Endodermal cell (in vitro differentiated cells): ENCODE results near the gene ZAR1L. TPM values are rescaled to one million over a fixed set of nuclear protein-coding genes. Genes with fewer than 3 reads are reported as not detected.
A peak's percentile ranks its signal among the peaks of the same experiment; 100 is the strongest.
"Not testable (repeated sequence)": the region's sequence is repeated elsewhere in the genome, so short reads cannot be mapped to it uniquely, and the experiment has no call there.

Source experiments
- DNase-seq: peaks from one replicate; pipeline ENCODE4 v3.0.0-alpha.2; 2017
- H3K27ac ChIP-seq: 2 replicates; pipeline ENCODE4 v1.5.1; 2013; ENCODE audit warnings: mild to moderate bottlenecking, low read depth, low read length, moderate library complexity
- H3K27me3 ChIP-seq: 2 replicates; pipeline ENCODE4 v1.6.1; 2013; ENCODE audit warnings: mild to moderate bottlenecking, low read length, moderate library complexity; ENCODE audit not compliant: insufficient read depth, control insufficient read depth, poor library complexity, severe bottlenecking
- H3K36me3 ChIP-seq: 2 replicates; pipeline ENCODE4 v1.7.0; 2013; ENCODE audit warnings: mild to moderate bottlenecking, low read length, moderate library complexity; ENCODE audit not compliant: control insufficient read depth, insufficient read depth
- H3K4me1 ChIP-seq: one replicate; pipeline ENCODE4 v1.7.0; 2013; ENCODE audit warnings: low read length; ENCODE audit not compliant: control insufficient read depth, insufficient read depth
- H3K4me3 ChIP-seq: 2 replicates; pipeline ENCODE4 v1.5.1; 2013; ENCODE audit warnings: mild to moderate bottlenecking, low read length, moderate library complexity
- H3K9ac ChIP-seq: 2 replicates; pipeline ENCODE4 v1.6.1; 2013; ENCODE audit warnings: mild to moderate bottlenecking, low read length, moderate library complexity; ENCODE audit not compliant: poor library complexity, severe bottlenecking; ENCODE audit errors: extremely low read depth
- H3K9me3 ChIP-seq: 2 replicates; pipeline ENCODE4 v1.6.1; 2013; ENCODE audit warnings: mild to moderate bottlenecking, low read length, moderate library complexity; ENCODE audit not compliant: control insufficient read depth
- H3K27ac Mint-ChIP-seq: 2 replicates; pipeline ENCODE4 v1.8.0; 2020; ENCODE audit warnings: mixed read lengths
- H3K27me3 Mint-ChIP-seq: 2 replicates; pipeline ENCODE4 v1.8.0; 2021; ENCODE audit warnings: mild to moderate bottlenecking, mixed read lengths; ENCODE audit not compliant: insufficient read depth
- H3K36me3 Mint-ChIP-seq: 2 replicates; pipeline ENCODE4 v1.8.0; 2020; ENCODE audit warnings: low read depth, mixed read lengths
- H3K4me1 Mint-ChIP-seq: 2 replicates; pipeline ENCODE4 v1.8.0; 2020; ENCODE audit warnings: mixed read lengths
- H3K4me3 Mint-ChIP-seq: 2 replicates; pipeline ENCODE4 v1.8.0; 2020; ENCODE audit warnings: mild to moderate bottlenecking, moderate library complexity, mixed read lengths
- H3K9me3 Mint-ChIP-seq: 2 replicates; pipeline ENCODE4 v1.8.0; 2020; ENCODE audit warnings: mild to moderate bottlenecking, mixed read lengths
- WGBS, 2 experiments: methylation state at CpG; one replicate each; pipeline versions ENCODE4 v1.1.5 to v1.1.7; 2013; ENCODE audit warnings: missing lambda C conversion rate in 2 of 2, mixed read lengths in 1 of 2; ENCODE audit not compliant: insufficient coverage in 1 of 2, insufficient read length in 1 of 2; 5-methylcytosine and 5-hydroxymethylcytosine counted together
- long read RNA-seq, 4 experiments: library from polyadenylated mRNA in 2 of 4; library from RNA in 1 of 4; library from capped mRNA in 1 of 4; stranded (forward) in 3 of 4; unstranded in 1 of 4; transcript quantifications; one replicate each; pipeline ENCODE4 v2.0.0, GENCODE V29; 2020 to 2021; ENCODE audit warnings: inconsistent platforms in 1 of 4
- polyA plus RNA-seq, 2 experiments: library from polyadenylated mRNA; stranded (reverse); fragments of 50-300 nt; gene quantifications; one replicate each; pipeline ENCODE4 v1.2.3, GENCODE V29; 2013
- total RNA-seq, 2 donors: library from RNA; stranded (reverse); fragmentation: NEBNext Ultra II Directional in 1 of 2; extraction: Animal tissue kit (Norgen Biotek cat#: 25700) in 1 of 2; gene quantifications; 2 replicates in 1 of 2; 3 replicates in 1 of 2; pipeline ENCODE4 v1.2.1, GENCODE V29; 2021
- TF ChIP-seq, protein P1 (sequence below): fragments of 200-600 bp; sonication (generic); conservative IDR thresholded peaks from 2 replicates; pipeline ENCODE4 v1.5.0; 2021; ENCODE audit warnings: antibody characterized with exemption, mild to moderate bottlenecking

ZAR1L gene
- total RNA-seq = under 1 TPM; 0.24 to 0.31 TPM
- 0.28 TPM for polyA plus RNA-seq (2013, experiment 1 of 2)
- polyA plus RNA-seq (2013, experiment 2 of 2) = not detected
- long read RNA-seq, experiment 1 = 0 reads
- long read RNA-seq, experiment 2 = 0 reads
- long read RNA-seq, experiment 3 = 0 reads
- long read RNA-seq, experiment 4 = 0 reads

DNA sequence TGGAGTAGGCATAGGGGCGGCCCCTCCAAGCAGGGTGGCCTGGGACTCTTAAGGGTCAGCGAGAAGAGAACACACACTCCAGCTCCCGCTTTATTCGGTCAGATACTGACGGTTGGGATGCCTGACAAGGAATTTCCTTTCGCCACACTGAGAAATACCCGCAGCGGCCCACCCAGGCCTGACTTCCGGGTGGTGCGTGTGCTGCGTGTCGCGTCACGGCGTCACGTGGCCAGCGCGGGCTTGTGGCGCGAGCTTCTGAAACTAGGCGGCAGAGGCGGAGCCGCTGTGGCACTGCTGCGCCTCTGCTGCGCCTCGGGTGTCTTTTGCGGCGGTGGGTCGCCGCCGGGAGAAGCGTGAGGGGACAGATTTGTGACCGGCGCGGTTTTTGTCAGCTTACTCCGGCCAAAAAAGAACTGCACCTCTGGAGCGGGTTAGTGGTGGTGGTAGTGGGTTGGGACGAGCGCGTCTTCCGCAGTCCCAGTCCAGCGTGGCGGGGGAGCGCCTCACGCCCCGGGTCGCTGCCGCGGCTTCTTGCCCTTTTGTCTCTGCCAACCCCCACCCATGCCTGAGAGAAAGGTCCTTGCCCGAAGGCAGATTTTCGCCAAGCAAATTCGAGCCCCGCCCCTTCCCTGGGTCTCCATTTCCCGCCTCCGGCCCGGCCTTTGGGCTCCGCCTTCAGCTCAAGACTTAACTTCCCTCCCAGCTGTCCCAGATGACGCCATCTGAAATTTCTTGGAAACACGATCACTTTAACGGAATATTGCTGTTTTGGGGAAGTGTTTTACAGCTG lies at the start of gene ZAR1L, which contains the start of gene BRCA2:
ZAR1L (minus strand) TSS at position 126 of the 790 bp plus-strand sequence. CDS start 3,438 bp downstream, outside the sequence.
BRCA2 (plus strand) TSS at position 271 of the 790 bp plus-strand sequence. CDS start 953 bp downstream, outside the sequence.
- peak within 1 kb of the TSS; percentile 80 for H3K9ac ChIP-seq
- 1 to 5% methylated on average over 26 to 60 of the region's 60 CpGs for WGBS, 2 experiments

DNA sequence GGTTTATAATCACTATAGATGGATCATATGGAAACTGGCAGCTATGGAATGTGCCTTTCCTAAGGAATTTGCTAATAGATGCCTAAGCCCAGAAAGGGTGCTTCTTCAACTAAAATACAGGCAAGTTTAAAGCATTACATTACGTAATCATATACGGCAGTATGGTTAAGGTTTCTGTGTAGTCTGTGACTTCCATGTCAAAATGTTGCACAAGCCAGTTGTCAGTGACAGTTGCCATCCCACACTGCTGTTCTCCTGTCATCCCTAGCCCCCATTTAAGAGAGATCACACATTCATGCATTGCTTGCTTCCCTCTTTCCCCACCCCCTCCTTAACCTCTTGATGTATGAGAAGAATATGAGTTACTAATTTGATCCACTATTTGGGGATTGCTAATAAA lies 47.4 kb upstream of the ZAR1L start:
- no peaks in the 10 kb centered on the region for H3K4me1 ChIP-seq
- H3K4me3 Mint-ChIP-seq = no peak overlapping the region

More for the DNA sequence above, at the start of gene ZAR1L, which contains the start of gene BRCA2:
- TF ChIP-seq, protein P1, sequence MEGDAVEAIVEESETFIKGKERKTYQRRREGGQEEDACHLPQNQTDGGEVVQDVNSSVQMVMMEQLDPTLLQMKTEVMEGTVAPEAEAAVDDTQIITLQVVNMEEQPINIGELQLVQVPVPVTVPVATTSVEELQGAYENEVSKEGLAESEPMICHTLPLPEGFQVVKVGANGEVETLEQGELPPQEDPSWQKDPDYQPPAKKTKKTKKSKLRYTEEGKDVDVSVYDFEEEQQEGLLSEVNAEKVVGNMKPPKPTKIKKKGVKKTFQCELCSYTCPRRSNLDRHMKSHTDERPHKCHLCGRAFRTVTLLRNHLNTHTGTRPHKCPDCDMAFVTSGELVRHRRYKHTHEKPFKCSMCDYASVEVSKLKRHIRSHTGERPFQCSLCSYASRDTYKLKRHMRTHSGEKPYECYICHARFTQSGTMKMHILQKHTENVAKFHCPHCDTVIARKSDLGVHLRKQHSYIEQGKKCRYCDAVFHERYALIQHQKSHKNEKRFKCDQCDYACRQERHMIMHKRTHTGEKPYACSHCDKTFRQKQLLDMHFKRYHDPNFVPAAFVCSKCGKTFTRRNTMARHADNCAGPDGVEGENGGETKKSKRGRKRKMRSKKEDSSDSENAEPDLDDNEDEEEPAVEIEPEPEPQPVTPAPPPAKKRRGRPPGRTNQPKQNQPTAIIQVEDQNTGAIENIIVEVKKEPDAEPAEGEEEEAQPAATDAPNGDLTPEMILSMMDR = no peak
- Mint-ChIP-seq H3K27ac (peak within 1 kb of the TSS; percentile 99), H3K27me3 (no peaks in the 10 kb centered on the region), H3K36me3 (peaks cover 6% of the 10 kb centered on the region), H3K4me3 (peak within 1 kb of the TSS; percentile 93), H3K9me3 (no peaks in the 10 kb centered on the region), H3K4me1 (no peaks in the 10 kb centered on the region)
- Histone ChIP-seq H3K4me1 (no peaks in the 10 kb centered on the region), H3K36me3 (peaks cover 13% of the 10 kb centered on the region), H3K27me3 (no peaks in the 10 kb centered on the region), H3K4me3 (peak within 1 kb of the TSS; percentile 85), H3K9me3 (no peaks in the 10 kb centered on the region), H3K27ac (peak within 1 kb of the TSS; percentile 94)
- peak; percentile 94 for DNase-seq

GRCh38 chr13:32355935-32356334 lies 40.8 kb upstream of the ZAR1L start:
- not testable (repeated sequence) for H3K4me3 Mint-ChIP-seq, H3K27me3 ChIP-seq, H3K4me3 ChIP-seq, DNase-seq, H3K4me1 Mint-ChIP-seq, H3K9me3 ChIP-seq, H3K27ac ChIP-seq, H3K4me1 ChIP-seq, H3K27me3 Mint-ChIP-seq, H3K9me3 Mint-ChIP-seq, H3K27ac Mint-ChIP-seq, H3K9ac ChIP-seq
- H3K36me3 Mint-ChIP-seq = peaks cover 24% of the 10 kb centered on the region
- peaks cover 15% of the 10 kb centered on the region for H3K36me3 ChIP-seq
- WGBS, 2 experiments = 97 to 100% methylated on average over 3 to 8 of the region's 8 CpGs

More for the DNA sequence above, 47.4 kb upstream of the ZAR1L start:
- Mint-ChIP-seq H3K27me3 (no peaks in the 10 kb centered on the region), H3K36me3 (peaks cover 23% of the 10 kb centered on the region), H3K27ac (no peak overlapping the region), H3K9me3 (no peaks in the 10 kb centered on the region), H3K4me1 (no peaks in the 10 kb centered on the region)
- H3K27ac ChIP-seq = no peak overlapping the region
- H3K9ac ChIP-seq = no peak overlapping the region
- TF ChIP-seq, protein P1 = no peak
- 80 to 93% methylated on average over 1 to 2 of the region's 2 CpGs for WGBS, 2 experiments
- H3K9me3 ChIP-seq = no peaks in the 10 kb centered on the region
- H3K4me3 ChIP-seq = no peak overlapping the region
- no peak for DNase-seq
- peaks cover 16% of the 10 kb centered on the region for H3K36me3 ChIP-seq
- no peaks in the 10 kb centered on the region for H3K27me3 ChIP-seq
